Astrocyte (in vitro differentiated cells and primary cell): ENCODE measurements around the gene COL5A1.

Experiments
- CTCF ChIP-seq: IDR thresholded peaks from 2 replicates; pipeline ENCODE4 v1.5.1; 2011; ENCODE audit warnings: low read depth, mild to moderate bottlenecking, inconsistent platforms, low read length, moderate library complexity; ENCODE audit not compliant: insufficient read depth
- EZH2 ChIP-seq: IDR thresholded peaks from 2 replicates; pipeline ENCODE4 v1.6.1; 2012; ENCODE audit warnings: mild to moderate bottlenecking, low read length, inconsistent platforms; ENCODE audit not compliant: insufficient read depth

- TF ChIP-seq CTCF (no peak), EZH2 (no peak)
Measured at GRCh38 chr9:134863941-134864820, 222.6 kb downstream of the COL5A1 start.
